ENCODE data around the gene GSK3B.

DNA sequence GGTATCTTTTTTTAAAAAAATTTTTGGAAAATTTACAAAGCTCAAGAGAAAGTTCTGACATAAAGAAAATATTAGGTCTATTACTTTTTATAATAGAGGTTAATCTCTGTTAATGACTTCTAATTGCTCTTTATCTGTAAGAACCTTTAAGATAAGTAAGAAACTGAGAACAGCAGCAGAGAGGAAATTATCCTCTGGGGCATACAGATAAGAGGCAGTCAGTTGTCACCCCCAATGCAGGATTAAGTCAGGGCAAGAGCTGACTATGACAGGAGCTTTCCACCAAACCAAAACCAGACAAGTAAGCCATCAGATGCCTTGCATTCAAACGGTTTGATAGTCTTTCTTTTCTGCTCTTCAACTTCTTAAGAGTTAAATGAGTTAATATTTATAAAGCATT lies 149.0 kb downstream of the GSK3B start:
- TF ChIP-seq, protein P1, sequence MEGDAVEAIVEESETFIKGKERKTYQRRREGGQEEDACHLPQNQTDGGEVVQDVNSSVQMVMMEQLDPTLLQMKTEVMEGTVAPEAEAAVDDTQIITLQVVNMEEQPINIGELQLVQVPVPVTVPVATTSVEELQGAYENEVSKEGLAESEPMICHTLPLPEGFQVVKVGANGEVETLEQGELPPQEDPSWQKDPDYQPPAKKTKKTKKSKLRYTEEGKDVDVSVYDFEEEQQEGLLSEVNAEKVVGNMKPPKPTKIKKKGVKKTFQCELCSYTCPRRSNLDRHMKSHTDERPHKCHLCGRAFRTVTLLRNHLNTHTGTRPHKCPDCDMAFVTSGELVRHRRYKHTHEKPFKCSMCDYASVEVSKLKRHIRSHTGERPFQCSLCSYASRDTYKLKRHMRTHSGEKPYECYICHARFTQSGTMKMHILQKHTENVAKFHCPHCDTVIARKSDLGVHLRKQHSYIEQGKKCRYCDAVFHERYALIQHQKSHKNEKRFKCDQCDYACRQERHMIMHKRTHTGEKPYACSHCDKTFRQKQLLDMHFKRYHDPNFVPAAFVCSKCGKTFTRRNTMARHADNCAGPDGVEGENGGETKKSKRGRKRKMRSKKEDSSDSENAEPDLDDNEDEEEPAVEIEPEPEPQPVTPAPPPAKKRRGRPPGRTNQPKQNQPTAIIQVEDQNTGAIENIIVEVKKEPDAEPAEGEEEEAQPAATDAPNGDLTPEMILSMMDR (IDR thresholded peaks at IDR 0.05; ENCODE audit: low read length), result no peak
- TF ChIP-seq EZH2 (optimal IDR thresholded peaks at IDR 0.05; ENCODE audit: low read depth, low read length) (no peak), EZH2phosphoT487 (IDR thresholded peaks at IDR 0.05; ENCODE audit: low read length) (no peak)
